ENCODE data around the gene IL3.

IL3 gene

DNA sequence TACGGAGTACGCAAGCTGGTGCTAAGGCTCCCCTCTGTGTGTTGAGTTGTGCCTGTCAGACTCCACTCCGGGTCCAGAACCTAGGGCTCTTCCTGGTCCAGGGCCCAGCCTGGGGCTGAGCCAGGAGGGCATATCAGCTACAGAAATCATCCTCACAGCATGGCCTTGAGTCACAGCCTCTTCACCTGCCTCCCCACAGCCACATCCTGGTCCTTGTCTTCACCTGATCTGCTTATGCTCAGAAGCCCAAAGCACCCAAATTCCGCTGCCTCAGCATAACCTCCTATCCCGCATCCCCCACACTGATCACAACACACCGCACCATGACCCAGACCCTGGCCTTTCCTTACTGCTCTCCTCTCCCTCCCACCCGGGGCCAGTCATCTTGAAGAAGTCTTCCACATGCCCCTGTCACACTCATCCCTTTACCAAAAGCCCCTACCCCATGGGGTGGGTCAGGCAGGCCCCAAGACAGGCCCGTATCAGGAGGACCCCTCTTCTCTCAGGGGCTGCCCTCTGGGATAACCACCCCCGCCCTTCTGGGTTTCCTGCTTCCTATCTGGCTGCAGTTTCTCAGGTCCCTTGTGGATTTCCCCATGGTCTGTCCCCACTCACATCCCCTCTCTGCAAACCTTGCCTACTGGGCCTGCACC lies 1.3 kb upstream of the IL3 start:
- Histone ChIP-seq H3K36me3 (no peaks in the 10 kb centered on the region), H3K27me3 (no peaks in the 10 kb centered on the region), H3K27ac (no peak overlapping the region), H3K4me1 (ENCODE audit: control insufficient read depth in 1 of 2, insufficient read depth in 1 of 2, low read depth in 1 of 2, low read length in 1 of 2) (no peaks in the 10 kb centered on the region), H3K9me3 (no peaks in the 10 kb centered on the region), H3K4me3 (ENCODE audit: low read depth in 1 of 2, low read length in 1 of 2) (no peak overlapping the region)
- TF ChIP-seq, protein P1, sequence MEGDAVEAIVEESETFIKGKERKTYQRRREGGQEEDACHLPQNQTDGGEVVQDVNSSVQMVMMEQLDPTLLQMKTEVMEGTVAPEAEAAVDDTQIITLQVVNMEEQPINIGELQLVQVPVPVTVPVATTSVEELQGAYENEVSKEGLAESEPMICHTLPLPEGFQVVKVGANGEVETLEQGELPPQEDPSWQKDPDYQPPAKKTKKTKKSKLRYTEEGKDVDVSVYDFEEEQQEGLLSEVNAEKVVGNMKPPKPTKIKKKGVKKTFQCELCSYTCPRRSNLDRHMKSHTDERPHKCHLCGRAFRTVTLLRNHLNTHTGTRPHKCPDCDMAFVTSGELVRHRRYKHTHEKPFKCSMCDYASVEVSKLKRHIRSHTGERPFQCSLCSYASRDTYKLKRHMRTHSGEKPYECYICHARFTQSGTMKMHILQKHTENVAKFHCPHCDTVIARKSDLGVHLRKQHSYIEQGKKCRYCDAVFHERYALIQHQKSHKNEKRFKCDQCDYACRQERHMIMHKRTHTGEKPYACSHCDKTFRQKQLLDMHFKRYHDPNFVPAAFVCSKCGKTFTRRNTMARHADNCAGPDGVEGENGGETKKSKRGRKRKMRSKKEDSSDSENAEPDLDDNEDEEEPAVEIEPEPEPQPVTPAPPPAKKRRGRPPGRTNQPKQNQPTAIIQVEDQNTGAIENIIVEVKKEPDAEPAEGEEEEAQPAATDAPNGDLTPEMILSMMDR (IDR thresholded peaks at IDR 0.05) = no peak

DNA sequence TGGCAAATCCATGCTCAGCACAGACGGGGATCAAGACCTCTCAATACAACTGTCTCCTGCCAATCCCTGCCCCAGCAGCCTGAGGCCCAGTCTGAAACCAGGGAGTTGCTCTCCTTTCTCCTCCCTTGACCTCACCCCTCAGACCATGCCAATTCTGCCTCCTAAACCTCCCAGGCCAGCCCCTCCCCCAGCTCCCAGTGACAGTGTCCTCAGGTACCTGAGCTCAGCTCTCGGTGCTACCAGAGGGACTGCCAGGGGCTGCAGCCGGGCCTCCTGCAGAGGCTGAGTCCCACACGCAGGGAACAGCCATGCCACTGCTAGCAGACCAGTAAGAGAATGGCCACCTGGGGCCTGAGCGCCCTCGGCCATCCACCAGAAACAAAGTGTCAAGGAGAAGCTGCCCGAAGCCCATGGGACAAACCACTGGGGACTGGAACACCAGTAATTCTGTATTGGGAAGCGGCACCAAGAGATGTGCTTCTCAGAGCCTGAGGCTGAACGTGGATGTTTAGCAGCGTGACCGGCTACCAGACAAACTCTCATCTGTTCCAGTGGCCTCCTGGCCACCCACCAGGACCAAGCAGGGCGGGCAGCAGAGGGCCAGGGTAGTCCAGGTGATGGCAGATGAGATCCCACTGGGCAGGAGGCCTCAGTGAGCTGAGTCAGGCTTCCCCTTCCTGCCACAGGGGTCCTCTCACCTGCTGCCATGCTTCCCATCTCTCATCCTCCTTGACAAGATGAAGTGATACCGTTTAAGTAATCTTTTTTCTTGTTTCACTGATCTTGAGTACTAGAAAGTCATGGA lies 557 bp upstream of the IL3 start:
- Histone ChIP-seq H3K9me3 (no peaks in the 10 kb centered on the region), H3K4me1 (ENCODE audit: control insufficient read depth in 1 of 2, insufficient read depth in 1 of 2, low read depth in 1 of 2, low read length in 1 of 2) (no peaks in the 10 kb centered on the region), H3K27me3 (no peaks in the 10 kb centered on the region), H3K27ac (no peak overlapping the region), H3K36me3 (no peaks in the 10 kb centered on the region), H3K4me3 (ENCODE audit: low read depth in 1 of 2, low read length in 1 of 2) (no peak overlapping the region)
- TF ChIP-seq, protein P1 (IDR thresholded peaks at IDR 0.05) = no peak

DNA sequence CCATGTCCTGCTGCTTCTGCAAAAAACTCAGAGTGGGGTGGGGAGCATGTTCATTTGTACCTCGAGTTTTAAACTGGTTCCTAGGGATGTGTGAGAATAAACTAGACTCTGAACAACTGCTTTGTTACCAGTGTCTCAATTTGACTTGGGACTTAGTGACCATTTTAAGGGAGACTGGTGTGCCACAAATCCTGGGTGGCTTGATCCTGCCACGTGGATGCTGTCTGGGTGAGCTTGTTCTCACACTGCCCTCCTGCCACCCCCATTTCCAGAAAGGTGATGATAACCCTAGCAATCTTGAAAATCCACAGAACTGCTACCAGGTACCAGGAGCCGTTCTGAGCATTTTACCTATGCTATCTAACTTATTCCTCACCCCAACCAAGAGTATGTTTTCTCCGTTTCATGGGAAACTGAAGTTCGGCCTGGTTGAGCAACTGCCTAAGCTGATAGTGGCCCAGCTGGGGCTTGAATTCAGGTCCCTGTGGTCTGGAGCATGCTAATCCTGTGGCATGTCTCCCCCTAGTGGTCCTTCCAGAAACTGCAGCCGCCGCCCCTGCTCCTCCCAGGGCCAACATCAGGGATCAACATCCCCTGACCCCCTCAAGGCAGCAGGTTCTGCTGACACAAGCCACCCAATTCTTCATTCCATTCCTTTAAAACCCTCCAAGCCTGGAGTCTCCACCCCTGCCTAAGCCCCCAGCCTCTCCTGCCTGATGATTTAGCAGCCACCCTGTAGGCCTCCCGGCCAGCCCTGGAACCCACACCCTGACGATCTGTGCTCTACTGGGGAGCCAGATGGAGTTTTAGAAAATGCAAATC lies 2.8 kb downstream of the IL3 start:
- H3K27me3 ChIP-seq = peaks cover 11% of the 10 kb centered on the region
- H3K4me3 ChIP-seq (ENCODE audit: low read depth in 1 of 2, low read length in 1 of 2) = no peak overlapping the region
- H3K36me3 ChIP-seq = no peaks in the 10 kb centered on the region
- H3K9me3 ChIP-seq = no peaks in the 10 kb centered on the region
- no peak overlapping the region for H3K27ac ChIP-seq
- TF ChIP-seq, protein P1 (IDR thresholded peaks at IDR 0.05) = peak; percentile 95
- H3K4me1 ChIP-seq (ENCODE audit: control insufficient read depth in 1 of 2, insufficient read depth in 1 of 2, low read depth in 1 of 2, low read length in 1 of 2) = no peaks in the 10 kb centered on the region

DNA sequence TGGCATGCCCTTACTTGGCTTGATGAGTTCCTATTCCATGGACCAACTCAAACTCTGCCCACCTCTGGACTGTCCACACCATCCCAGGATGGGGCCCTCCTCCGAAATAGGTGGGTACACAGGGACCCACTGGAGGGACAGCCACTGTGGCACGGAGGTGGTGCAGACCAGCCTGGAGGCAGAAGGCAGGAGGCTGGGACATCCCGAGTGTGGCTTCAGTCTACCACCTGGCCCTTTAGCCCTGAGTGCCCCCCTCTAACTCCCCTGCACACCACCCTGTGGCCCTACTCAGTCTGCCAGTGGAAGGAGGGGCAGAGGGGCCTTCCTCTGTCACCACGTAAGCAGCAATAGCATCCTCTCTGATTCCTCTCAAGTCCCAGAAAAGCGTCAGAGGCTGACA lies 3.7 kb downstream of the IL3 start:
- Histone ChIP-seq H3K4me1 (ENCODE audit: control insufficient read depth in 1 of 2, insufficient read depth in 1 of 2, low read depth in 1 of 2, low read length in 1 of 2) (no peaks in the 10 kb centered on the region), H3K36me3 (no peaks in the 10 kb centered on the region), H3K4me3 (ENCODE audit: low read depth in 1 of 2, low read length in 1 of 2) (no peak overlapping the region), H3K27me3 (peaks cover 19% of the 10 kb centered on the region), H3K9me3 (no peaks in the 10 kb centered on the region), H3K27ac (no peak overlapping the region)
- TF ChIP-seq, protein P1 (IDR thresholded peaks at IDR 0.05) = no peak

DNA sequence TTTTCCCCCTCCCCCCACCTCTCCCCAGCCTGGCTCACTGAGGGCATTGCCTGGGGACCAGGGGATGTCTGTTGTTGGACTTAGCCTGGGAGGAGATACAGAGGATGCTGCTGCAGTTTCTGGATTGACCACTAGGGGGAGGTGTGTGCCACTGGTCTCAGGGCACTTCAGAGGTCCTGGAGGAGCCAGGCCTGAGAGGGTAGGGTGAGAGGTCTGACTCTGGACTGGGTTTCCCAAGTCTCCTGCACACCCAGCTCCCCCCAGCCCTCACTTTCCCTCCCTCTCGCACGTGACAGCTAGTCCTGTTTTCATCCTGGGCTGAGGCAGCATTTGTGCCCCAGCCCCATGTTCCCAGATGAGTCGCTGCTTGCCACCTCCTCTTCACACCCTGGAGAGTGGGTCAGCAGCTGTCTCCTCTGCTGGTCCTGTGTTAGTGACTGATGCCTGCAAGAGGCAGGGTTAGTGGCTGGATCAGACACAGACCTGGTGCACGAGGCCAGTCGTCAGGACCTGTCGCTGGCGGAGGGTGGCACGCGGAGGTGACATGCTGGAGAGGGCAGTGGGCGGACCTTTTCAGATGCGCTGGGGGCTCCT lies 4.4 kb downstream of the IL3 start:
- Histone ChIP-seq H3K9me3 (no peaks in the 10 kb centered on the region), H3K4me1 (ENCODE audit: control insufficient read depth in 1 of 2, insufficient read depth in 1 of 2, low read depth in 1 of 2, low read length in 1 of 2) (peaks cover 0 to 4% of the 10 kb centered on the region in 2 experiments), H3K4me3 (ENCODE audit: low read depth in 1 of 2, low read length in 1 of 2) (no peak overlapping the region), H3K27me3 (peaks cover 26% of the 10 kb centered on the region), H3K36me3 (no peaks in the 10 kb centered on the region), H3K27ac (no peak overlapping the region)
- TF ChIP-seq, protein P1 (IDR thresholded peaks at IDR 0.05) = peak; percentile 90
